Panc1 (cell line): Measurements from ENCODE around the gene FHIT.

Experiments
- POLR2AphosphoS5 ChIP-seq: IDR thresholded peaks from 2 replicates; pipeline ENCODE4 v1.6.1; 2012; ENCODE audit warnings: mild to moderate bottlenecking, low read depth, low read length, moderate library complexity
- REST ChIP-seq, 2 experiments: IDR thresholded peaks; 2 replicates each; pipeline ENCODE4 v1.6.1; 2011 to 2012; ENCODE audit warnings: low read depth in 2 of 2, control low read depth in 1 of 2, low read length in 1 of 2, mild to moderate bottlenecking in 1 of 2, moderate library complexity in 1 of 2; ENCODE audit not compliant: insufficient read depth in 1 of 2
- TCF7L2 ChIP-seq: IDR thresholded peaks from 2 replicates; pipeline ENCODE4 v1.6.1; 2011; ENCODE audit warnings: mild to moderate bottlenecking, low read depth, low read length, inconsistent platforms
- TF ChIP-seq, protein P1 (sequence below): fragments of 450-650 bp; IDR thresholded peaks from 2 replicates; pipeline ENCODE4 v1.5.1; 2017; ENCODE audit warnings: mild to moderate bottlenecking

DNA sequence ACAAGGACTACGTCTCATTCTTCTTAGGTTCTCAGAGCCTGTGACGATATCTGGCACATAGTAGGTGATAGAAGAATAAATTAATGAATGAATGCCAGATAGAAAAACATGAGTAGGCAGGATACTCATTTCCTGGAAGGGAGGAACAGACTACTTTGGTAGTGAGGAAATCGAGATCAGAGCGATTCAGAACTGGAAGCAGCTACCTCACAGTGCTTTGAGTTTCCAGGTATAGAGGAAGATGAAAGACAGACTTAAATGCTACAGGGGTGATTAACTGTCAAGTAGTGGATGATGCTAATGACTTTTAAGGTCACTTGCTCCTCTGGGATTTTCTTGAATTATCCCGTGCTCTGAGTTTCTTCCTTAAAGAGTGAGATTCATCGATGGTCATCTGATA is 1249.9 kb downstream of the FHIT start:
- TF ChIP-seq, protein P1, sequence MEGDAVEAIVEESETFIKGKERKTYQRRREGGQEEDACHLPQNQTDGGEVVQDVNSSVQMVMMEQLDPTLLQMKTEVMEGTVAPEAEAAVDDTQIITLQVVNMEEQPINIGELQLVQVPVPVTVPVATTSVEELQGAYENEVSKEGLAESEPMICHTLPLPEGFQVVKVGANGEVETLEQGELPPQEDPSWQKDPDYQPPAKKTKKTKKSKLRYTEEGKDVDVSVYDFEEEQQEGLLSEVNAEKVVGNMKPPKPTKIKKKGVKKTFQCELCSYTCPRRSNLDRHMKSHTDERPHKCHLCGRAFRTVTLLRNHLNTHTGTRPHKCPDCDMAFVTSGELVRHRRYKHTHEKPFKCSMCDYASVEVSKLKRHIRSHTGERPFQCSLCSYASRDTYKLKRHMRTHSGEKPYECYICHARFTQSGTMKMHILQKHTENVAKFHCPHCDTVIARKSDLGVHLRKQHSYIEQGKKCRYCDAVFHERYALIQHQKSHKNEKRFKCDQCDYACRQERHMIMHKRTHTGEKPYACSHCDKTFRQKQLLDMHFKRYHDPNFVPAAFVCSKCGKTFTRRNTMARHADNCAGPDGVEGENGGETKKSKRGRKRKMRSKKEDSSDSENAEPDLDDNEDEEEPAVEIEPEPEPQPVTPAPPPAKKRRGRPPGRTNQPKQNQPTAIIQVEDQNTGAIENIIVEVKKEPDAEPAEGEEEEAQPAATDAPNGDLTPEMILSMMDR: no peak
- TF ChIP-seq POLR2AphosphoS5 (no peak), REST (IDR thresholded peaks at IDR 0.05; ENCODE audit: insufficient read depth in 1 of 2, low read depth in 2 of 2, low read length in 1 of 2) (no peak), TCF7L2 (no peak)
